ENCODE results near the gene DYNAP.

Gene DYNAP

DNA sequence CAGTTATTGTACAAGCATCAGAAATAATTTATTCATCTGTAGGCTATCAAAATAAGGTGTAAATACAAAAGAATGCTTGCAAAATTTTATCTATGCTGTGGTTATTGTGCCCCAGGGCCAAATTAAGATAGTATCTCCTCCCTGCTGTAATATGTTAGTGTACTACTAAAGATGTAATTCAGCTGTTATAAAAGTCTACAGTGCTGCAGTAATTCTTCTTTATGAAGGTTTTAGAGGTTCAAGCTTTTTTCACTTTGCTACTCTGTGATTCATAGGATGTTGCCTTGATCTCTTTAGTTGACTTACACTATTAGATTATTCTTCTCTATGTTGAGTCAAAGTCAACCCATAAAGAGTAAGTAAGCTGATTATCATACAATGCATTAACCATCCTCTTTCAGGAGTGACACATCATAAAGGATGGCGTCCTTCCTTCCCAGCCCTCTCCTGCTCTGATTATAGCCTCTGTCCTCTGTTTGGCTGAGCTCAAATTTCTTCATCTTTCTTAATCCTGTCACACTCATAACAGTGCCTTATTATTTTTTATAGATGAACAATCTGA, 29.3 kb upstream of the DYNAP start:
- no peak for DNase-seq (ENCODE audit: low read depth)
- no peak overlapping the region for H3K4me3 ChIP-seq (ENCODE audit: low read depth, low read length)
- TF ChIP-seq, protein P1, sequence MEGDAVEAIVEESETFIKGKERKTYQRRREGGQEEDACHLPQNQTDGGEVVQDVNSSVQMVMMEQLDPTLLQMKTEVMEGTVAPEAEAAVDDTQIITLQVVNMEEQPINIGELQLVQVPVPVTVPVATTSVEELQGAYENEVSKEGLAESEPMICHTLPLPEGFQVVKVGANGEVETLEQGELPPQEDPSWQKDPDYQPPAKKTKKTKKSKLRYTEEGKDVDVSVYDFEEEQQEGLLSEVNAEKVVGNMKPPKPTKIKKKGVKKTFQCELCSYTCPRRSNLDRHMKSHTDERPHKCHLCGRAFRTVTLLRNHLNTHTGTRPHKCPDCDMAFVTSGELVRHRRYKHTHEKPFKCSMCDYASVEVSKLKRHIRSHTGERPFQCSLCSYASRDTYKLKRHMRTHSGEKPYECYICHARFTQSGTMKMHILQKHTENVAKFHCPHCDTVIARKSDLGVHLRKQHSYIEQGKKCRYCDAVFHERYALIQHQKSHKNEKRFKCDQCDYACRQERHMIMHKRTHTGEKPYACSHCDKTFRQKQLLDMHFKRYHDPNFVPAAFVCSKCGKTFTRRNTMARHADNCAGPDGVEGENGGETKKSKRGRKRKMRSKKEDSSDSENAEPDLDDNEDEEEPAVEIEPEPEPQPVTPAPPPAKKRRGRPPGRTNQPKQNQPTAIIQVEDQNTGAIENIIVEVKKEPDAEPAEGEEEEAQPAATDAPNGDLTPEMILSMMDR (IDR thresholded peaks at IDR 0.05; ENCODE audit: low read depth, low read length, missing control alignments), result no peak

DNA sequence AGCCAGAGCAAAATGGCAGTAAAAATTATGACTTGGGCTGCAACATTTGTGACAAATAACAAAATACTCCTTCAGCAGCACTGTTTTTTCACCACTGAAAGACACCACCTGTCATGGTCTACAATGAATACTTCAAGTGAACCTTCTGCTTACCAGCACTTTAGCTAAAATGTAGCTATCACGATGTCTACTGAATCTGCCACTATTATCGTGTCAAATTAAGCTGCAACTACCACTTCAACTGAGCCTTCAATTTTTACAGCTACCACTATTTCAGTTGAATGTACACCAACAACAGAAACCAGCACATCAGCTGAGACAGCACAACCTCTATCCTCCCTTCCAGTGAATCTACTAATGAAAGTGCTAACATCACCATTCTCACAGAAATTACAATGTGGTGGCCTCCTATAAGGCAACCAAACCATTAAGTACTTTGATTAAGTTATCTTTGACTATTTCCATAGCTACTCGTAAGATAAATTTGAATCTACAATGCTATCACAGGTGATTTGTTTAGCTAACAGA, 10.8 kb upstream of the DYNAP start:
- H3K4me3 ChIP-seq (ENCODE audit: low read depth, low read length), result no peak overlapping the region
- TF ChIP-seq, protein P1 (IDR thresholded peaks at IDR 0.05; ENCODE audit: low read depth, low read length, missing control alignments), result no peak
- DNase-seq (ENCODE audit: low read depth), result no peak

DNA sequence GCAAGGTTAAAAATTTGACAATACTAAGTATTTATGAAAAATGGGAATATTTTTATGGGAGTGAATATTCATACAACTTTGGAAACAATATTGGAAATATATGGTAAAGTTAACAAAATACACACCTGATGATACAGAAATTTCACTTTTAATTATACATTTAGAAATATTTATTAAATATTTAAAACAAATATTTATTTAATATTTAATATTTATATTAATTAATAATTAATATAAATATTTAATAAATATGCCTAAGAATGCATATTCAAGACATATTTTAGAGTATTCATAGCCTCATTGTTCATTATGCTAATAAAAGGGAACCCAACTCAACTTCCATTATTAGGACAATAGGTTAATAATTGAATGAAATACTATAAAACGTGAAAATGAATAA, 7.0 kb upstream of the DYNAP start:
- TF ChIP-seq, protein P1 (IDR thresholded peaks at IDR 0.05; ENCODE audit: low read depth, low read length, missing control alignments), result no peak
- no peak for DNase-seq (ENCODE audit: low read depth)

DNA sequence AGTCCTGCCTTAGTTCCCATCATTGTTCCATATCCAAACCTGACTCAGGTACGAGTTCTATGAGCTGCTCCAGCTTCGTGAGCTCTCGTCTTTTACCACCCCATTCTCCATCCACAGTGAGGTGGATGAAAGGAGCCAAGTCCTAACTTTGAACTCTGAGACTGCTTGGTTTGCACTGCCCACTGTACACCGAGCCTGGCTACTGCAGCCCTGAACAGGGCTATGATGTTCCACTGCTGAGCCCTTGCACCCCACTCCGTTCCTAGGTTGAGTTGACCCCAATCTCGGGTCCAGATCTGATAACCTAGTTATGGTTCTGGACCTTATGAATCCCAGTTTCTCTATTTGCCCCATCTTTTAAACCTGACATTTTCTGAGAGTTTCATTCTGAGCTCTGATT, 5.3 kb upstream of the DYNAP start:
- no peak for DNase-seq (ENCODE audit: low read depth)
- no peak overlapping the region for H3K4me3 ChIP-seq (ENCODE audit: low read depth, low read length)
- TF ChIP-seq, protein P1 (IDR thresholded peaks at IDR 0.05; ENCODE audit: low read depth, low read length, missing control alignments), result no peak

More for the DNA sequence above, 7.0 kb upstream of the DYNAP start:
- H3K4me3 ChIP-seq (ENCODE audit: low read depth, low read length), result no peak overlapping the region

DNA sequence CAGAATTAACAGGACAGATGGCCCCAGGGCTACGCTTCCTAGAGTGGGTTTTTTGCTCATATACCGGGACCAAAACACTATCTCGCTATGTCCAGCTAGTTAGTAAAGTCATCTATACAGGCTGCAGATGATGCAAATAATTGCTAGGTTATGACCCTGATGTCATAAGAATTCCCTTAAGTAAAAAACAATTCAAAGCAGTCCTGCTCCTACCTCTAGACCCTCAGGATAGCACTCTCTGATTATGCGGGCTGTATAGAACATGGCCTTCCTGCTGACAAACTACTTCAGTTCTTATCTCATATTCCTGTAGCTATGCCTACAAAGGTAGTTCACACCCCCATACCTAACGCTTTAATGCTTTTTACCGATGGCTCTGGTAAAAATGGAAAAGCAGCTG, 13.2 kb downstream of the DYNAP start:
- no peak overlapping the region for H3K4me3 ChIP-seq (ENCODE audit: low read depth, low read length)
- TF ChIP-seq, protein P1 (IDR thresholded peaks at IDR 0.05; ENCODE audit: low read depth, low read length, missing control alignments), result no peak
- DNase-seq (ENCODE audit: low read depth), result no peak

DNA sequence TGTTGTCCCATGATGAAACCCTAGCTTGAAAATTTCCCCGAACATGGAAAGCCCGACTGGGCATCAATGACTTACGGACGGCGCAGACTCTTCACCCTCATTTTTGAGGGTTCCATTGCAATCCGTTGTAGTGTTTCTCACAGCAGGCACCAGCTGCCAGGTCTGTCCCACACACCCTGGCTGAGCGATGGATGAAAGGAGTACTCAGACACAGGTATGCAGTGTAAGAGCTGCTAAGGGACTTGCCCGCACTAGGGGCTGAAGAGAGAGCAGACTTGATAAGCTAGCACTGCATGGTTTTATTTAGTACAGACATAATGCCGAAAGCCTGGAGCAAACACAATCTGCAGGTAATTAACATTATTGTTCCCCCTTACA, 15.8 kb downstream of the DYNAP start:
- H3K4me3 ChIP-seq (ENCODE audit: low read depth, low read length), result no peak overlapping the region
- TF ChIP-seq, protein P1 (IDR thresholded peaks at IDR 0.05; ENCODE audit: low read depth, low read length, missing control alignments), result no peak
- no peak for DNase-seq (ENCODE audit: low read depth)

Data from GM12864 (cell line).